DOHH2 (cell line): Measurements from ENCODE around the gene ZNF365.

Experiments
- EZH2phosphoT487 ChIP-seq: fragments of 200-600 bp; sonication (generic); IDR thresholded peaks from 2 replicates; pipeline ENCODE4 v1.6.1; 2017; ENCODE audit warnings: borderline replicate concordance, mild to moderate bottlenecking, antibody characterized with exemption, low read length, moderate library complexity, mixed read lengths
- TF ChIP-seq, protein P1 (sequence below): fragments of 200-600 bp; sonication (generic); IDR thresholded peaks from one replicate; pipeline ENCODE4 v1.5.1; 2014; ENCODE audit warnings: antibody characterized with exemption, mild to moderate bottlenecking, low read depth, low read length; ENCODE audit not compliant: poor library complexity, severe bottlenecking

GRCh38 chr10:62388328-62388727, 14.2 kb downstream of the ZNF365 start:
- TF ChIP-seq, protein P1, sequence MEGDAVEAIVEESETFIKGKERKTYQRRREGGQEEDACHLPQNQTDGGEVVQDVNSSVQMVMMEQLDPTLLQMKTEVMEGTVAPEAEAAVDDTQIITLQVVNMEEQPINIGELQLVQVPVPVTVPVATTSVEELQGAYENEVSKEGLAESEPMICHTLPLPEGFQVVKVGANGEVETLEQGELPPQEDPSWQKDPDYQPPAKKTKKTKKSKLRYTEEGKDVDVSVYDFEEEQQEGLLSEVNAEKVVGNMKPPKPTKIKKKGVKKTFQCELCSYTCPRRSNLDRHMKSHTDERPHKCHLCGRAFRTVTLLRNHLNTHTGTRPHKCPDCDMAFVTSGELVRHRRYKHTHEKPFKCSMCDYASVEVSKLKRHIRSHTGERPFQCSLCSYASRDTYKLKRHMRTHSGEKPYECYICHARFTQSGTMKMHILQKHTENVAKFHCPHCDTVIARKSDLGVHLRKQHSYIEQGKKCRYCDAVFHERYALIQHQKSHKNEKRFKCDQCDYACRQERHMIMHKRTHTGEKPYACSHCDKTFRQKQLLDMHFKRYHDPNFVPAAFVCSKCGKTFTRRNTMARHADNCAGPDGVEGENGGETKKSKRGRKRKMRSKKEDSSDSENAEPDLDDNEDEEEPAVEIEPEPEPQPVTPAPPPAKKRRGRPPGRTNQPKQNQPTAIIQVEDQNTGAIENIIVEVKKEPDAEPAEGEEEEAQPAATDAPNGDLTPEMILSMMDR: no peak
- TF ChIP-seq EZH2phosphoT487: no peak
